K562 (cell line): ENCODE measurements around the gene FAAP100. TPM values are rescaled to one million over a fixed set of nuclear protein-coding genes. Genes with fewer than 3 reads are reported as not detected.

Experiments used
- ATAC-seq: fragments of 200-7000 bp; cut with Tn5 transposase; 3 replicates; pipeline ENCODE4 v1.9.1; 2020; ENCODE audit warnings: moderate library complexity
- BruUV-seq: library from RNA; stranded (reverse); fragments of 400-500 nt; replicated peaks from 2 replicates; lab custom pipeline; 2021; lab: Mats Ljungman, UMichigan
- CTCF ChIA-PET: fragments of 300-600 bp; formaldehyde crosslinking; extraction: SDS; loops from one replicate; lab custom pipeline; 2021; ENCODE audit warnings: low intra/inter-chr PET ratio; lab: Yijun Ruan, JAX
- POLR2A ChIA-PET: fragments of 300-600, 350-650 bp; sonication (Branson Sonifier 250); formaldehyde crosslinking; extraction: SDS; loops from one replicate; lab custom pipeline; 2021; ENCODE audit warnings: antibody characterized with exemption, inconsistent platforms; lab: Yijun Ruan, JAX
- DNase-seq, 4 experiments: peaks; one replicate each; pipeline versions ENCODE4 v3.0.0 to v3.0.0-alpha.2; 2011 to 2018; ENCODE audit warnings: low spot score in 3 of 4, mixed read lengths in 3 of 4; ENCODE audit errors: extremely low read depth in 1 of 4
- FAIRE-seq: peaks from 2 replicates; lab custom pipeline; 2011; peaks lifted over from hg19 to GRCh38; lab: Jason Lieb, UNC
- H2AFZ ChIP-seq: 2 replicates; pipeline ENCODE4 v1.6.0; 2011; ENCODE audit warnings: low read depth, low read length, control low read depth, inconsistent platforms
- H3K27ac ChIP-seq: fragments of 200-600 bp; 3 replicates; pipeline ENCODE4 v1.8.0; 2011; ENCODE audit warnings: low read depth, mild to moderate bottlenecking, control low read depth, inconsistent platforms, low read length, moderate library complexity, mixed read lengths; ENCODE audit errors: extremely low read depth
- H3K27me3 ChIP-seq, 2 experiments: fragments of 300-600 bp in 1 of 2; 2 replicates in 1 of 2; 3 replicates in 1 of 2; pipeline versions ENCODE4 v1.6.0 to v1.8.0; 2011; ENCODE audit warnings: inconsistent platforms in 2 of 2, low read length in 2 of 2, mild to moderate bottlenecking in 1 of 2, mixed read lengths in 1 of 2, moderate library complexity in 1 of 2; ENCODE audit not compliant: control insufficient read depth in 2 of 2, insufficient read depth in 2 of 2
- H3K36me3 ChIP-seq: fragments of 300-600 bp; 3 replicates; pipeline ENCODE4 v1.8.0; 2011; ENCODE audit warnings: mild to moderate bottlenecking, low read length, inconsistent platforms; ENCODE audit not compliant: control insufficient read depth, insufficient read depth
- H3K4me1 ChIP-seq, 2 experiments: fragments of 200-600 bp in 1 of 2; replicated peaks in 1 of 2; 2 replicates in 1 of 2; 3 replicates in 1 of 2; pipeline versions ENCODE4 v1.5.1 to v1.8.0; 2011; ENCODE audit warnings: inconsistent platforms in 2 of 2, low read length in 2 of 2, mild to moderate bottlenecking in 1 of 2, mixed read lengths in 1 of 2, moderate library complexity in 1 of 2; ENCODE audit not compliant: control insufficient read depth in 2 of 2, insufficient read depth in 2 of 2
- H3K4me2 ChIP-seq: 2 replicates; pipeline ENCODE4 v1.6.1; 2011; ENCODE audit warnings: low read length, control low read depth, inconsistent platforms, mixed read lengths; ENCODE audit not compliant: insufficient read depth
- H3K4me3 ChIP-seq: fragments of 200-600 bp; sonication (generic), shearing (Covaris generic); 2 replicates; pipeline ENCODE4 v1.5.1; 2016; ENCODE audit warnings: control low read depth, inconsistent platforms
- H3K79me2 ChIP-seq: fragments of 200-600 bp; 3 replicates; pipeline ENCODE4 v1.8.0; 2011; ENCODE audit warnings: low read length, inconsistent platforms; ENCODE audit not compliant: control insufficient read depth, insufficient read depth
- H3K9ac ChIP-seq, 2 experiments: 2 replicates each; pipeline versions ENCODE4 v1.6.0 to v1.6.1; 2011; ENCODE audit warnings: low read depth in 2 of 2, low read length in 2 of 2, control low read depth in 1 of 2, inconsistent platforms in 1 of 2, mild to moderate bottlenecking in 1 of 2, mixed read lengths in 1 of 2; ENCODE audit not compliant: insufficient read depth in 1 of 2
- H3K9me1 ChIP-seq: one replicate; pipeline ENCODE4 v1.6.0; 2011; ENCODE audit warnings: inconsistent platforms, mild to moderate bottlenecking, low read length, moderate library complexity; ENCODE audit not compliant: control insufficient read depth, insufficient read depth
- H3K9me3 ChIP-seq: replicated peaks from 2 replicates; pipeline ENCODE4 v1.5.1; 2011; ENCODE audit warnings: low read depth, low read length, inconsistent platforms; ENCODE audit not compliant: control insufficient read depth, insufficient read depth
- H4K20me1 ChIP-seq: replicated peaks from 2 replicates; pipeline ENCODE4 v1.6.1; 2011; ENCODE audit warnings: low read length, inconsistent platforms, mixed read lengths; ENCODE audit not compliant: control insufficient read depth, insufficient read depth
- ATF6 ChIP-seq: sonication (generic); formaldehyde crosslinking; IDR thresholded peaks from 2 replicates; pipeline ENCODE4 v1.4.0; 2020; ENCODE audit warnings: mild to moderate bottlenecking, missing genetic modification reagents
- CUX1 ChIP-seq: fragments of 200-800 bp; sonication (Bioruptor generic); IDR thresholded peaks from 2 replicates; pipeline ENCODE4 v1.6.1; 2016; ENCODE audit warnings: missing genetic modification characterization, missing compliant biosample characterization
- E2F1 ChIP-seq: sonication (generic); formaldehyde crosslinking; IDR thresholded peaks from 2 replicates; pipeline ENCODE4 v1.8.1; 2023; ENCODE audit warnings: mild to moderate bottlenecking, missing genetic modification reagents, moderate library complexity
- FOXK1 ChIP-seq: sonication (generic); formaldehyde crosslinking; IDR thresholded peaks from 2 replicates; pipeline ENCODE4 v1.8.0; 2022; ENCODE audit warnings: missing genetic modification reagents, mild to moderate bottlenecking, borderline replicate concordance
- RBM39 ChIP-seq: fragments of 200-400 bp; formaldehyde crosslinking; optimal IDR thresholded peaks from 2 replicates; pipeline ENCODE3; 2018; ENCODE audit warnings: low read depth, low read length
- SUPT5H ChIP-seq: fragments of 450-650 bp; IDR thresholded peaks from 2 replicates; pipeline ENCODE4 v1.6.1; 2016
- ZBTB49 ChIP-seq: sonication (generic); formaldehyde crosslinking; IDR thresholded peaks from 2 replicates; pipeline ENCODE4 v1.8.0; 2022; ENCODE audit warnings: missing genetic modification reagents, mild to moderate bottlenecking, borderline replicate concordance
- WGBS: fragments of 100-300 bp; shearing (Covaris generic); methylation state at CpG from one replicate; pipeline ENCODE4 v1.1.6; 2016; ENCODE audit warnings: low coverage, mixed read lengths; ENCODE audit not compliant: insufficient coverage; ENCODE audit errors: missing lambda C conversion rate; 5-methylcytosine and 5-hydroxymethylcytosine counted together
- in situ Hi-C: fragments of 300-500 bp; cut with MboI; formaldehyde crosslinking; loops from 4 replicates; pipeline ENCODE4 v1.15.0; 2018; ENCODE audit warnings: inconsistent platforms, mixed read lengths
- intact Hi-C: fragments of 100-400 bp; cut with micrococcal nuclease; formaldehyde crosslinking; loops from 2 replicates; pipeline ENCODE4 v1.14.2; 2022
- polyA plus RNA-seq, 8 experiments: library from polyadenylated mRNA; depleted of rRNA in 4 of 8; stranded (reverse) in 5 of 8; unstranded in 3 of 8; fragments of >200 nt; fragmentation: Nextera tagmentation in 2 of 8; fragmentation: Illumina TruSeq in 1 of 8; extraction: Ambion mirVana in 2 of 8; extraction: Trizol in 1 of 8; gene quantifications; 2 replicates each; pipeline versions ENCODE4 v1.2.1 to v1.2.3, GENCODE V29; 2011 to 2014; ENCODE audit warnings: inconsistent platforms in 1 of 8, missing spikeins in 1 of 8
- total RNA-seq, 7 experiments: library from RNA; depleted of rRNA in 6 of 7; stranded (reverse); fragments of >200 nt in 6 of 7; fragmentation: Illumina TruSeq in 2 of 7; extraction: Trizol in 2 of 7; gene quantifications; 2 replicates each; pipeline versions ENCODE4 v1.2.1 to v1.2.3, GENCODE V29; 2011 to 2021; ENCODE audit warnings: low replicate concordance in 1 of 7

FAAP100 gene
- total and polyA plus RNA-seq, 9 of the 15 experiments (the other 6 are each of a cell fraction or from before 2014, with no cell fraction given), result 0.31 to 51.2 (median 12.6) TPM

GRCh38 chr17:81511554-81511803, 40.7 kb downstream of the FAAP100 start:
- BruUV-seq, result no TSS peak
- in situ Hi-C loops (no loop called here), intact Hi-C loops (no loop called here)
- Histone ChIP-seq H3K4me3 (peak overlapping the region; percentile 86), H3K36me3 (peaks cover 37% of the 10 kb centered on the region), H3K9ac (peak overlapping the region; percentile 94 to 100), H3K4me2 (peak overlapping the region; percentile 94), H3K27me3 (no peaks in the 10 kb centered on the region), H3K27ac (peak overlapping the region; percentile 84), H2AFZ (no peak overlapping the region), H3K4me1 (peaks cover 35 to 56% of the 10 kb centered on the region in 2 experiments; a peak in 4 of 5 replicates), H3K79me2 (peaks cover 37% of the 10 kb centered on the region), H3K9me1 (peaks cover 9% of the 10 kb centered on the region), H4K20me1 (peaks cover 38% of the 10 kb centered on the region), H3K9me3 (0 out of 2 replicates have a peak, but pooled peaks cover 1% of the 10 kb centered on the region)
- POLR2A ChIA-PET, result interaction anchor here (0.6 to 6.4 kb wide), 17 partner anchors 12 to 467 kb away, joined by 3 to 132 read pairs (median 3); partner anchors contain the start of genes FAAP100 and SLC38A10
- no peak for DNase-seq
- CTCF ChIA-PET, result no interaction called here
- TF ChIP-seq RBM39 (no peak), E2F1 (CRISPR knock-in tag) (0 out of 2 replicates have a peak, but pooled peaks have one; percentile 14), ATF6 (no peak), ZBTB49 (CRISPR knock-in tag) (peak; percentile 38; the same call in 1 of the 2 replicates), FOXK1 (0 out of 2 replicates have a peak, but pooled peaks have one; percentile 50), SUPT5H (no peak), CUX1 (CRISPR knock-in tag) (no peak)
- WGBS, result 16% methylated on average over 9 of the region's 9 CpGs
- ATAC-seq, result no peak
- no peak for FAIRE-seq
